ENCODE results near the gene CLASP1.

Gene CLASP1

DNA sequence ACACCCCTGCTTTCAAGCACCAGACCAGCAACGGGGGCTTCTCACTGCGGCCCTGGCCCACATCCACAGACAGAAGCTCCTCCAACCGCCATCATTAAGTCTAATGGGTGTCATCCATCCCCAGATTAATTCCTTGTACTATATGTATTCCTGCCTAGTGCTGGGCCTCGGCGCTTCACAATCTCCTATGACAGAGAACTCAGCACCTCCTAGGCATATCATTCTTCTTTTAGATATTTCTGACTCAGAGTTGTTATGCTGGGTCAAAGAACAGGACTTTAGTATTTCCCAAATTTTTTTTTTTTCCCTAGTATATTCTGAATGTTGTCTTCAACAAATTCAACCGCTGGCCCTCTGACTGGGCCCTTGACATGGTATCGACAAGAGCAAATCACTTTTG, 281.1 kb downstream of the CLASP1 start:
- H3K4me1 Mint-ChIP-seq: no peaks in the 10 kb centered on the region

DNA sequence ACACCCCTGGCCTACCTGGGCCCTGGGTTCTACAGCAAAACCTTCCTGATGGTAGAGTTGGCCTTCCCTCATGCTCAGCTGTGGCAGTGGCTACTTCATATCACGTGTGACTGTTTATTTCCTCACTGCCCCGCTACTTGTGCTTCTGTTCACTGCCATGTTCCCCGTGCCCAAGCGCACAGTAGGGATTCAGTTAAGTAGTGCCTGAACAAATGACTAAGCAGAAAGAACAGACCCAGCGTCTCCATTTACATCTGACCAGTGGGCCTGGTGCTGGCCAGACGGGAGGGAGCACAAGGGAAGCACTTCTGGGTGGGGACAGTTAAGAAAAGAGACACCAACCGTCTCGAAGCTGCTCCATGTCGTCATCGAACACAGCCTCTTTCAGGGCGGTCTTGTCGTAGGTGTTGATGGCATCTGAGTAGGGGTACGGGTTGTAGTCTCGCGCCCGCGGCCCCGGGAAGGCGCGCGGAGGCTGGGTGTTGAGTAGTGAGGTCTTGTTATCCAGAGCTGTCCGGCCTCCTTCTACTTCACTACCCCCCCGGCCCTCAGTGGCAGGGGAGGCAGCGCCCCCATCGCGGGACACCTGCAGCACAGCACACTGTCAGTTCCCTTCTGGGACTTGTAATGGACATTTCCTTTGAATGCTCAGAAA, 281.9 kb downstream of the CLASP1 start:
- H3K4me3 Mint-ChIP-seq: no peak overlapping the region
- H3K9me3 Mint-ChIP-seq: no peaks in the 10 kb centered on the region
- no peaks in the 10 kb centered on the region for H3K4me1 Mint-ChIP-seq
- TF ChIP-seq, protein P1, sequence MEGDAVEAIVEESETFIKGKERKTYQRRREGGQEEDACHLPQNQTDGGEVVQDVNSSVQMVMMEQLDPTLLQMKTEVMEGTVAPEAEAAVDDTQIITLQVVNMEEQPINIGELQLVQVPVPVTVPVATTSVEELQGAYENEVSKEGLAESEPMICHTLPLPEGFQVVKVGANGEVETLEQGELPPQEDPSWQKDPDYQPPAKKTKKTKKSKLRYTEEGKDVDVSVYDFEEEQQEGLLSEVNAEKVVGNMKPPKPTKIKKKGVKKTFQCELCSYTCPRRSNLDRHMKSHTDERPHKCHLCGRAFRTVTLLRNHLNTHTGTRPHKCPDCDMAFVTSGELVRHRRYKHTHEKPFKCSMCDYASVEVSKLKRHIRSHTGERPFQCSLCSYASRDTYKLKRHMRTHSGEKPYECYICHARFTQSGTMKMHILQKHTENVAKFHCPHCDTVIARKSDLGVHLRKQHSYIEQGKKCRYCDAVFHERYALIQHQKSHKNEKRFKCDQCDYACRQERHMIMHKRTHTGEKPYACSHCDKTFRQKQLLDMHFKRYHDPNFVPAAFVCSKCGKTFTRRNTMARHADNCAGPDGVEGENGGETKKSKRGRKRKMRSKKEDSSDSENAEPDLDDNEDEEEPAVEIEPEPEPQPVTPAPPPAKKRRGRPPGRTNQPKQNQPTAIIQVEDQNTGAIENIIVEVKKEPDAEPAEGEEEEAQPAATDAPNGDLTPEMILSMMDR (IDR thresholded peaks at IDR 0.05; ENCODE audit: unreplicated experiment in 3 of 3): no peak
- no peak overlapping the region for H3K27ac Mint-ChIP-seq
- peaks cover 67% of the 10 kb centered on the region for H3K36me3 Mint-ChIP-seq (ENCODE audit: low read depth)
- no peaks in the 10 kb centered on the region for H3K27me3 Mint-ChIP-seq (ENCODE audit: low read depth)

More for the DNA sequence above, 281.1 kb downstream of the CLASP1 start:
- Mint-ChIP-seq H3K36me3 (ENCODE audit: low read depth) (peaks cover 67% of the 10 kb centered on the region), H3K27me3 (ENCODE audit: low read depth) (no peaks in the 10 kb centered on the region), H3K4me3 (no peak overlapping the region), H3K27ac (no peak overlapping the region), H3K9me3 (no peaks in the 10 kb centered on the region)
- TF ChIP-seq, protein P1 (IDR thresholded peaks at IDR 0.05; ENCODE audit: unreplicated experiment in 3 of 3): no peak

DNA sequence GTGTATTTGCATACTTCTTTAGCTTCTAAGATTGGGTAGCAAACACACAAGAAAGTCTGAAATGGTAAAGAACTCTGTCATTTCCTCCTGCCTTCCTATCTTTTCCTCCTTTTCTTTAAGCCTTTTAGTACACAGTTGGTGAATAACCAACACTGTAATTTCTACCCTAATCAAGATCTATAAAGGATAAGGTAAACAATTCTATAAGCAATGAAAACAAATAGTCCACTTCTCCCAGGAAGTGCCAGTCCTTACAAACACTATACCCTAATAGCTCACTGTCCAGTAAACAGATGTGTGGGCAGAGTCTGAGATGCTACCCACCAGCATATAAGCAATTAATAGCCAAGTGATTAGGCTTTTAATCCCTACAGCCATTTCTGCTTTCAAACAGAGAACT, 283.2 kb downstream of the CLASP1 start:
- H3K9me3 Mint-ChIP-seq: no peaks in the 10 kb centered on the region
- H3K36me3 Mint-ChIP-seq (ENCODE audit: low read depth): peaks cover 65% of the 10 kb centered on the region
- H3K4me3 Mint-ChIP-seq: no peak overlapping the region
- H3K27ac Mint-ChIP-seq: no peak overlapping the region
- H3K4me1 Mint-ChIP-seq: no peaks in the 10 kb centered on the region
- TF ChIP-seq, protein P1 (IDR thresholded peaks at IDR 0.05; ENCODE audit: unreplicated experiment in 3 of 3): no peak
- H3K27me3 Mint-ChIP-seq (ENCODE audit: low read depth): no peaks in the 10 kb centered on the region

DNA sequence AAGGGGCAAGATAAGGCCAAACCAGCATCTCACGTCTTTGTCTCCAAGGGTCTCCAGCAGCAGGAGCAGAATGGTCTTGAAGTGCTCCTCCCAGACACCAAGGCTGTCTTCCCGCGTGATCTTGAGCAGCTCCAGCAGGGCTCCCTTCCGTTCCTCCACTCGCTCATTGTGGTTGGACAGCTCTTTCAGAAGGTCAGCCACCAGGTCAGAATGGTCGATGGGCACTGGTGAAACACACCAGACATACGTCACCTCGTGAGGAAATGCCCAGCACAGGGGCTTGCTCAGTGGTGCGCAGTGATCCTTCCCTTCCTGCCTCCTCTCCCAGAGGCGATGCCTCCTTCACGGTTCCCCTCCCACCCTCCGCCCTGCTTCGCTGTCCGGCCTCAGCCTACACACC, 284.2 kb downstream of the CLASP1 start:
- H3K27me3 Mint-ChIP-seq (ENCODE audit: low read depth): no peaks in the 10 kb centered on the region
- H3K9me3 Mint-ChIP-seq: no peaks in the 10 kb centered on the region
- no peak overlapping the region for H3K27ac Mint-ChIP-seq
- TF ChIP-seq, protein P1 (IDR thresholded peaks at IDR 0.05; ENCODE audit: unreplicated experiment in 3 of 3): no peak
- H3K4me1 Mint-ChIP-seq: no peaks in the 10 kb centered on the region
- H3K36me3 Mint-ChIP-seq (ENCODE audit: low read depth): peaks cover 67% of the 10 kb centered on the region
- H3K4me3 Mint-ChIP-seq: no peak overlapping the region

DNA sequence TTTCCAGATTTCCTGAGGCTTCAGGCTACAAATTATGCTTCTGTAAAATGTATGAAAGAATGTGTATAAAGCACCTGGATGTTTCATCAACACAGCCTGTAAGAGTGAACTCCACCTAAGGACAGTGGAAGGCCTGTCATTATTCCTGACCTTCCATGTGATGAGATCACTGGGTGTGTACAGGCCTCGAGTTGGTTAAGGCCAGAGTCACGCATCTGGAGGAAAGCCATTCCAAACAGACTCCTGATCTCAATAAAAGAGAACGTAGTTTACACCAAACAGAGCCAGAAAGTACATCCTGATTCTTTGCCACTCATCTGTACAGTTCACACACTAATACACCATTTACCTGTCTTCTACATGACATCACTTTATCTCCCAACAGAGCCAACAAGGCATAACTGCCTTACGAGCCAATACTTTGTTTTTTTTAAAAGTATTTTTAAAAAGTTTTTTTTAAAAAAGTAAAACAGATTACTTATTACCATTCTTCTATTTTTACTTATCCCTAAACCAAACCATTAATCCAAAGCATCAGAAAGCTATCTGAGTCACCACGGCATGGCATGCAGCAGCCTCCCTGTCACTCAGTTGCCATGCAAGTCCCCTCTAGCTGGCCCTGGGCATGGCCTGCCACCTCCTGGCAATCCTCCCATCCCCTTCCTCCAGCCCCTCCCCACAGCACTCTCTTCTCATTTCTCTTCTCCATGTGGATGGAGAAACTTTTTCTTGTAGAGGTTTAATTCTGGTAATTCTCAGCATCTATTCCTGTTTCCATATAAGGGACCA, 285.4 kb downstream of the CLASP1 start:
- H3K4me1 Mint-ChIP-seq: no peaks in the 10 kb centered on the region
- H3K27me3 Mint-ChIP-seq (ENCODE audit: low read depth): no peaks in the 10 kb centered on the region
- H3K4me3 Mint-ChIP-seq: no peak overlapping the region
- TF ChIP-seq, protein P1 (IDR thresholded peaks at IDR 0.05; ENCODE audit: unreplicated experiment in 3 of 3): no peak
- H3K36me3 Mint-ChIP-seq (ENCODE audit: low read depth): peaks cover 62% of the 10 kb centered on the region
- H3K27ac Mint-ChIP-seq: no peak overlapping the region
- no peaks in the 10 kb centered on the region for H3K9me3 Mint-ChIP-seq
